Testis (tissue), 3 donors: ENCODE results near the gene MRLN. TPM values are rescaled to one million over a fixed set of nuclear protein-coding genes. Genes with fewer than 3 reads are reported as not detected.
"Not testable (repeated sequence)": the region's sequence is repeated elsewhere in the genome, so short reads cannot be mapped to it uniquely, and the experiment has no call there.

Experiments used
- DNase-seq: peaks from one replicate; pipeline ENCODE4 v3.0.0-alpha.2; 2019
- H3K27ac ChIP-seq, 2 donors: fragments of 200-600 bp; sonication (generic); one replicate each; pipeline ENCODE4 v1.5.1; 2019
- H3K27me3 ChIP-seq: fragments of 200-600 bp; sonication (generic); one replicate; pipeline ENCODE4 v1.5.1; 2019
- H3K36me3 ChIP-seq: fragments of 200-600 bp; sonication (generic); one replicate; pipeline ENCODE4 v1.5.1; 2017; ENCODE audit warnings: low read depth; ENCODE audit errors: missing control alignments
- H3K4me1 ChIP-seq: fragments of 200-600 bp; sonication (generic); one replicate; pipeline ENCODE4 v1.5.1; 2019
- H3K4me3 ChIP-seq, 2 donors: fragments of 200-600 bp; sonication (generic); one replicate each; pipeline ENCODE4 v1.5.1; 2017 to 2019
- H3K9me3 ChIP-seq: fragments of 200-600 bp; sonication (generic); one replicate; pipeline ENCODE4 v1.5.1; 2017
- CTCF ChIP-seq, 3 experiments: fragments of 450-650 bp in 2 of 3; fragments of 200-600 bp in 1 of 3; sonication (generic) in 1 of 3; IDR thresholded peaks; one replicate each; pipeline ENCODE4 v1.5.1; 2016 to 2019; ENCODE audit warnings: antibody characterized with exemption in 3 of 3, mild to moderate bottlenecking in 2 of 3, moderate library complexity in 1 of 3
- POLR2A ChIP-seq: fragments of 450-650 bp; IDR thresholded peaks from one replicate; pipeline ENCODE4 v1.6.1; 2017; ENCODE audit warnings: antibody characterized with exemption, mild to moderate bottlenecking, moderate library complexity
- WGBS, 2 donors: methylation state at CpG; one replicate each; pipeline ENCODE4 v1.1.5; 2018; 5-methylcytosine and 5-hydroxymethylcytosine counted together
- intact Hi-C: fragments of 100-400 bp; cut with DNase I; formaldehyde crosslinking; loops from one replicate; pipeline ENCODE4 v1.15.1; 2023; ENCODE audit warnings: low total_unique reads
- polyA plus RNA-seq: library from polyadenylated mRNA; stranded (reverse); fragments of 350-450 nt; fragmentation: Illumina TruSeq; extraction: RNeasy Lipid Tissue Mini Kit (QIAGEN cat#74804); gene quantifications from one replicate; pipeline ENCODE4 v1.2.3, GENCODE V29; 2014; ENCODE audit warnings: low read depth, low replicate concordance; ENCODE audit not compliant: insufficient read depth
- total RNA-seq, 2 donors: library from RNA; depleted of rRNA; stranded (reverse); fragments of >200 nt; gene quantifications; one replicate each; pipeline ENCODE4 v1.2.3, GENCODE V29; 2016

The MRLN gene
- total and polyA plus RNA-seq, 3 donors from 2014 or later: 1.4 TPM; not detected in 2

DNA sequence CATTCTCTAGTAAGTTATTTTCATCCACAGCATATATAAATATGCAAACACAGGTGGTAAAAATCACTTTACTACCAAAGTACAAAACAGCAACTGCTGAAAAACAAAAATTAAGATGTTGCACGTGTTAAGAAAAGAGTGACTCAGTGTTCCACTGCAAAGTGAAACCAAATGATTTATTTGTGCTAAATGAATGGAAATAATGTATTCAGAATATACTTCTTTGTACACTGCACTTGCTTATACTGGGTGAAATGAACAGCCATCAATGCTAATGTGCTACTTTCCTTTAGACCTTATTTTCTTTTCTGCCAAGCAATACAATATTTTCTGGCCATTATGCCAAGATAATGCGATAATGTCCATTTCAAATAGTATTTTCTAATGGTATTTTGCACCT, 38.3 kb upstream of the MRLN start:
- H3K27ac ChIP-seq: no peak overlapping the region
- H3K4me3 ChIP-seq: no peak overlapping the region
- peaks cover 4% of the 10 kb centered on the region for H3K4me1 ChIP-seq
- TF ChIP-seq POLR2A (no peak), CTCF (IDR thresholded peaks at IDR 0.05) (no peak)
- H3K36me3 ChIP-seq: no peaks in the 10 kb centered on the region
- H3K9me3 ChIP-seq: no peaks in the 10 kb centered on the region
- 74 to 80% methylated on average over 2 of the region's 2 CpGs for WGBS, 2 donors
- intact Hi-C loops: no loop called here
- no peaks in the 10 kb centered on the region for H3K27me3 ChIP-seq
- no peak for DNase-seq

- H3K4me1 ChIP-seq, H3K36me3 ChIP-seq, DNase-seq, H3K9me3 ChIP-seq, H3K4me3 ChIP-seq, H3K27me3 ChIP-seq, H3K27ac ChIP-seq, intact Hi-C loops: not testable (repeated sequence)
- WGBS, 2 donors: 47 to 66% methylated on average over 2 of the region's 2 CpGs
Observed at GRCh38 chr10:59790080-59790479, 36.8 kb upstream of the MRLN start.

DNA sequence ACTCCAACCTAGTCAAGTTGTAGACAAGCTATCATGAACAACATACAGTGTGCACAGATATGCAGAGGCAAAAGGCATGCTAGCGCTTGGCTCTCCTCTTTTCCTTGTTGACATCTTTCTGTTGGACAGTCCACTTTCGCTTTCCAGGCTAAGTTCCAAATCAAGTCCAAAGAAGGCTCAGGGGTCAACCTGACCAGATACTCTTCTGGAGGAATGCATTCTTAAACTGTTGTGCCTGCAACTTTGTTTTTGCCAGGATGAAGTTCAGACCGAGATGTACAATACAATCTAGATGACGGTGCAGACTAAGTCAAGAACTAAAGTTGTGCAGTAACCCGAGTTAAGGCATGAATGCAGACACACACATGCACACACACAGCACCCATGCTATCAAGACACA, 35.7 kb upstream of the MRLN start:
- H3K4me3 ChIP-seq, H3K36me3 ChIP-seq, intact Hi-C loops, H3K4me1 ChIP-seq, H3K9me3 ChIP-seq, H3K27me3 ChIP-seq: not testable (repeated sequence)
- DNase-seq: peak; percentile 34
- 34 to 42% methylated on average over 4 to 5 of the region's 5 CpGs for WGBS, 2 donors
- H3K27ac ChIP-seq: peak overlapping the region in 1 of 2 donors; percentile 30

DNA sequence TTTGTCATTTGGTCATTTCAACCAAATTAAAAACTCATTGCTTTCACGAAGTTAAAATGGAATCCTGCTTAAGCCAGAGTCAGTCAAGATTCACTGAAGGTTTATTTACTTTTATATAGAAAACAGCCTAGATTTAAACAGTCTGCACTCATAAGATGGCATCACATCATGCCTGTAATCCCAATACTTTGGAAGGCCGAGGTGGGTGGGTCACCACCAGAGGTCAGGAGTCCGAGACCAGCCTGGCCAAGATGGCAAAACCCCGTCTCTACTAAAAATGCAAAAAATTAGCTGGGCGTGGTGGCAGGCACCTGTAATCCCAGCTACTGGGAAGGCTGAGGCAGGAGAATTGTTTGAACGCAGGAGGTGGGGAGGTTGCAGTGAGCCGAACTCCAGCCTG, 33.8 kb upstream of the MRLN start:
- H3K4me3 ChIP-seq, H3K27me3 ChIP-seq, intact Hi-C loops, H3K4me1 ChIP-seq, DNase-seq, H3K9me3 ChIP-seq, H3K27ac ChIP-seq, H3K36me3 ChIP-seq: not testable (repeated sequence)
- WGBS, 2 donors: 73 to 84% methylated on average over 7 of the region's 7 CpGs

DNA sequence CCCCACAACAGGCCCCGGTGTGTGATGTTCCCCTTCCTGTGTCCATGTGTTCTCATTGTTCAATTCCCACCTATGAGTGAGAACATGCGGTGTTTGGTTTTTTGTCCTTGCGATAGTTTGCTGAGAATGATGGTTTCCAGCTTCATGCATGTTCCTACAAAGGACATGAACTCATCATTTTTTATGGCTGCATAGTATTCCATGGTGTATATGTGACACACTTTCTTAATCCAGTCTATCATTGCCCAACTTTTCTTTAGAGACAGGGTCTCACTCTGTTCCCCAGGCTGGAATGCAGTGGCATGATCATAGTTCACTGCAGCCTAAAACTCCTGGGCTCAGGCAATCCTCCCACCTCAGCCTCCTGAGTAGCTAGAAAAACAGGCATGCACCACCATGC, 32.2 kb upstream of the MRLN start:
- intact Hi-C loops, H3K27ac ChIP-seq, H3K9me3 ChIP-seq, DNase-seq, H3K4me1 ChIP-seq, H3K4me3 ChIP-seq, H3K36me3 ChIP-seq, H3K27me3 ChIP-seq: not testable (repeated sequence)
- 97 to 100% methylated on average over 2 to 3 of the region's 3 CpGs for WGBS, 2 donors

- Histone ChIP-seq H3K27me3 (no peaks in the 10 kb centered on the region), H3K27ac (no peak overlapping the region), H3K36me3 (no peaks in the 10 kb centered on the region), H3K4me1 (no peaks in the 10 kb centered on the region), H3K4me3 (no peak overlapping the region), H3K9me3 (no peaks in the 10 kb centered on the region)
- no peak for DNase-seq
- no peak for TF ChIP-seq POLR2A
- no peak for TF ChIP-seq CTCF (IDR thresholded peaks at IDR 0.05)
- 92 to 94% methylated on average over 8 of the region's 8 CpGs for WGBS, 2 donors
- intact Hi-C loops: no loop called here
Observed at GRCh38 chr10:59781511-59781910, 28.3 kb upstream of the MRLN start.

- Histone ChIP-seq H3K36me3 (no peaks in the 10 kb centered on the region), H3K27ac (no peak overlapping the region), H3K27me3 (no peaks in the 10 kb centered on the region), H3K4me3 (no peak overlapping the region), H3K4me1 (no peaks in the 10 kb centered on the region), H3K9me3 (no peaks in the 10 kb centered on the region)
- TF ChIP-seq CTCF (IDR thresholded peaks at IDR 0.05) (no peak), POLR2A (no peak)
- DNase-seq: no peak
- intact Hi-C loops: no loop called here
- 56 to 57% methylated on average over 5 to 6 of the region's 6 CpGs for WGBS, 2 donors
Observed at GRCh38 chr10:59779756-59780533, 26.7 kb upstream of the MRLN start.
